ENCODE results near the gene CXorf66.
A peak's percentile ranks its signal among the peaks of the same experiment; 100 is the strongest.
"Not testable (repeated sequence)": the region's sequence is repeated elsewhere in the genome, so short reads cannot be mapped to it uniquely, and the experiment has no call there.

Gene CXorf66, protein sequence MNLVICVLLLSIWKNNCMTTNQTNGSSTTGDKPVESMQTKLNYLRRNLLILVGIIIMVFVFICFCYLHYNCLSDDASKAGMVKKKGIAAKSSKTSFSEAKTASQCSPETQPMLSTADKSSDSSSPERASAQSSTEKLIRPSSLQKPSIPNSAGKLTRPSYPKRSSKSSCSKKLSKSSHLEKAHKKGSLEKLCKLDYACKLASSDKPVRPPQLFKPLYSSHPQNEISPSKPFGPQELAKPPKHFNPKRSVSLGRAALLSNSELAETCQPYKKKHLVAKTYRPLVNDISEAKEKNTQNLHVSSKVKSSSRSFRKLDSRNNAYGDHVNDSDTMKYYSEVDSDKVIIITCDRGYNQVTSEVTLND

DNA sequence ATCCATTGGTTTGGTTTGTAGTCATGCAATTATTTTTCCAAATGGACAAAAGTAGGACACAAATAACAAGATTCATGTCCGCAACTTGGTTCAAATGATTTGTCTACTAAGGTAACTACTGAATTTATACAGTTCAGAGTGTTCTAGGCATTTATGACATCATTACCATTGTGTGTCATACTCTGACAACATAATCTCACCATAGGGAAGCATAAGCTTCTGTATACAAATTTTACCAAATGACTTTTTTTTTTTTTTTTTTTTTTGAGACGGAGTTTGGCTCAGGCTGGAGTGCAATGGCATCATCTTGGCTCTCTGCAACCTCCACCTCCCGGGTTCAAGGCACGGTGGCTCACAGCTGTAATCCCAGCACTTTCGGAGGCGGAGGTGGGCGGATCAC is at the start of gene CXorf66:
TSS of gene CXorf66 (minus strand) at position 101 of the 400 bp plus-strand sequence. CDS start at position 76, 25 bp downstream.
- no peak for DNase-seq (ENCODE audit: low read depth in 2 of 2)

DNA sequence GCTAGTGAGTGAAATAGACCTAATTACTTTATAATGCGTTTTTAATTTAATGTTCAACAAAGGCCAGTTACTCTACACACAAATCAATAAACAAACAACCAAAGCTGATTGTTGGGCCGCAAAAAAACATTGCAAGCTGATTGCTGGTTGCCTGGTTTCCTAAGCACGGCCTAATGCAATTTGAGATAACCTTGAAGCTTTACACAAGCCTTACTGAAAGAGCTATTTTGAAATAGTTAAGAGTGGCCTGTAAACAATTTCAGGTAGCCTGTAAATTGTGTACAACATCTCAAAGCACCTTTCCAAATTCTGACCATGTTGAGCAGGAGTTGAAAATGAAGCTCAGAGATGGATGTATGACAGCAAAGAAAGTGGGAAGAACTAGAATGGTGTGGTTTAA is 17.5 kb upstream of the CXorf66 start:
- DNase-seq (ENCODE audit: low read depth in 2 of 2), result no peak

DNA sequence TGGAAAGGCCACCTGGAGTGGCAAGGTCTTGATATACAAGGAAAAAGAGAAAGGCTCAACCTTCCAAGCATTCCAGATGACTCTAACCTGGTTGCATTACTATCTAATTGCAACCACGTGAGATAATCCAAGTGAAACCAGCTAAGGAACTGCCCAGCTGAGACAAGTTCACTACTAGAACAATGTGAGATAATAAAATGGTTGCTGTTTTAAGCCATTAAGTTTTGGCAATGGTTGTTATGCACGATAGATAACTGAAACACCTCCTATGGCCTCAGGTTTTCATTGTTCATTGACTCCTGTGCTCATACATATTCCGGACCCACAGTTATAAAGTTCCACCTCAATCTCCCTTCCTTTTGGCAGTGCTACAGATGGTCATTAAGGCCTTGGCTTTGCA is 9.2 kb upstream of the CXorf66 start:
- no peak for DNase-seq (ENCODE audit: low read depth in 2 of 2)

DNA sequence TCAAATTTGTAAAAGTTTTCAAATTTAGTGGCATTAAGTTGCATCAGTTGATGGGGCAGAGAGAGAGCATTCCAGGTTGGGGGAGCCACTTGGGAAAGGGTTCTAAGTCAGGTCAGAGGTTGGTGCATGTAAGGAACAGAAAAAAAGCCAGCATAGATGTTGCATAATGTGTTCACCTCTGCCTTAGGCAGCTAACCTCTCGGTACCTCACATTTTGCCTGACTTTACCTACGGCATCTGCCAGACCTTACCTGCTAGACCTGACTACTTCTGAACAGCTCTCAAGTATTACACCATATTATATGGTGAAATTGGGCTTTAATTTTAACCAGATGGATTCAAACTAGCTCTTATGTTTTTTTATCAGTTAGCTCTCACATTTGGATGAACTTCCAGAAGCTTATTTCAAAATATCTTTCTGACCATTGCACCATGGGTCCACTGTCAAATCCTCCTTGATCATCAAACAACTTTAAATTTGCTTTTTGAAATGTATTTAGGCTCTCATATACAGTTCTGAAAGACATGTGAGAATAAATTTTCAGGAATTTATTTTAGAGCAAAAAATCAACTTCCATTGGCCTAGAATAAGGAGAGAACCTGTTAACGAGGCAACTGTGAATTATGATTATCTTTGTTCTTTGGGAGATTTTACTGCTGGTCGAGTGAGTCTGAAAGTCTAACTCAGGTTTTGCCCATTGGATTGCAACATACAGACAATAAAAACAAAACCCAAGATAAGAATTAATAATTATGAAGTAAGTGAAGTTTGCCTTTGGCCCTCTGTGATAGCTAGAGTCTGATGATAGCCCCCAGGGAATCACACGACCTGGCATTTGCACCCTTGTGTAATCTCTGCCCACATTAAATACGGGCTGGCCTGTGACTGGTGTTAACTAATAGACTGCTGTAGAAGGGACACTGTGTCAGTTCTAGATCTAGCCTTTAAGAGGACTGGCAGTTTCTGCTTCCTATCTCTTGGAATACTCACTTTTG is 7.6 kb upstream of the CXorf66 start:
- no peak for DNase-seq (ENCODE audit: low read depth in 2 of 2)

DNA sequence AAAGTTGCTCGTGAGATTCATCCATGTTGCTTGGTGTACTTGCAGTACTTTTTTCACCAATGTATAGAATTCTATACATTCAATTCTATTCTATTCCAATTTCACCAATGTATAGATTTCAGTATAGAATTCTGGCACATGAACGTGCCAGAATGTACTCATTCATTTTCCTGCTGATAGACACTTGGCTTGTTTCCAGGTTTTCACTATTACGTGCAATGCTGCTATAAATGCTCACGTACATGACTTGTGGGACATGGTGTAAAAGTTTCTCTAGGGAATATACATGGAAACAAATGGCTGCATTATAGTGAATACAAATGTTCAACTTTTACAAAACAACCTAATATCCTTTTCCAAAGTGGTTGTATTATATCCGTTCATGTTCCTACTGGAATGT is 6.8 kb upstream of the CXorf66 start:
- no peak for DNase-seq (ENCODE audit: low read depth in 2 of 2)

DNA sequence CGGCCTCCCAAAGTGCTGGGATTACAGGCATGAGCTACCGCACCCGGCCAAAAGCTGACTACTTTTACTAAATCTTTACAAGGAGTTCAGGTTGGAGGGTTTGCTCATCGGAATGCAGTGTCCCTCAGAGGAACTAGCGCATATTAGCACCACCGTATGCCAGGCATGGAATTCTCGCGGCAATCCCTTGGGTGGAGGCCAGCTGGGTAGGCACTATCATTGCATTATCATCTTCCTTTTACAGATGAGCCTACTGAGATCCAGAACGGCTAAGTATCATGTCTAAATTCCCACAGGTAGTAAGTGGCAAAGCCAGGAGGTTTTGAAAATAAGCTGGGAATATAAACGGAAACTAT is 6.1 kb upstream of the CXorf66 start:
- no peak for DNase-seq (ENCODE audit: low read depth in 2 of 2)

DNA sequence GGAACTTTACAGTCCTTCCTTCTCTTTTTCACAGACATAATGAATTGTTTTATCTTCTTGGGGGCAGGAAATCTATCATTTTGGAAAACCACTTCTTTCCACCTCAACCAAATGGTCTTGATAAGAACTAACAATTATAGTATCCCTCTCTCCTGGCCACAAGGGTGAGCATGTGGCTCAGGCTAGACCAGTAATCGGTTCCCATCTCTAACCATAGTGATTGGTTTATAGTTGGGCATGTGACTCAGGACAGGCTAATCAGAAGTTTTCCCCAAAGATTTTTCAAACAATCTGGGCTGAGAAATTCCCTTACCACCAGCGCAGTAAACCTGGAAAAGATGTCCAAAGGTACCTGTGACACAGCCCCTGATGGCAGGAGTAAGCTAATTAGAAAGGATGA is 4.0 kb upstream of the CXorf66 start:
- DNase-seq (ENCODE audit: low read depth in 2 of 2), result no peak

DNA sequence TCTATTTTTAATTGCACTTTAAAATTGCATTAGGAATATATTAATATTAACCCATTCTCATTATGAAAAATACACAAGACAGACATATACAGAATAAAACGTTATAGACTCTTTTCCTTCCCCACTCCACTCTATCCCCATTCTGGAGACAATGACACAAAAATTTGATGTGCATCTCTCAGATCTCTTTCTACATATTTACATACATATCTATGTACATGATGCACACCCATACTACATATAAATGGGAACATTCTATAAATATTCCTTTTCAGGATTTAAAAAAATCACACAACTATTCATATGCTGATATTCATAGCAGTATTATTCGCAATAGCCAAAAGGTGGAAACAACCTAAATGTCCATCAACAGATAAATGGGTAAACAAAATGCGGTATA is 2.4 kb upstream of the CXorf66 start:
- DNase-seq (ENCODE audit: low read depth in 2 of 2), result no peak

DNA sequence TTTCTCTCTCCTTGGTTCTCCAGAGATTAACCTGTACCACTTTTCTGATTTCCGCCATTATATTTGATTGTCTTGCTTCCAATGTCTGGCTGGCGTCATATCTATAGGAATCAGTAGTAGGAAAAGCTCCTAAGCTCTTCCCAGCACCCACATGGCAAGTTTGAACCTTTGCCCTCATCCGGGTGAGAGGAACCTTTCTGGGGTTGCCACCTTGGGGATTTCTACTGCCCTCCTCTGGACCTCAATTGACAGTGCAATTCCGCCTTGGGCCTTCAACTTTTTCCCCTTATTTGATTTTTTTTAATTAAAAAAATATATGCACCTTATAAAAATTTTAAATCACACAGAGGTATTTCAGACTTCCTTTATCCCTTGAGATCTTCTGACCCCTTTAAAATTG is 2.0 kb upstream of the CXorf66 start:
- DNase-seq (ENCODE audit: low read depth in 2 of 2), result no peak

DNA sequence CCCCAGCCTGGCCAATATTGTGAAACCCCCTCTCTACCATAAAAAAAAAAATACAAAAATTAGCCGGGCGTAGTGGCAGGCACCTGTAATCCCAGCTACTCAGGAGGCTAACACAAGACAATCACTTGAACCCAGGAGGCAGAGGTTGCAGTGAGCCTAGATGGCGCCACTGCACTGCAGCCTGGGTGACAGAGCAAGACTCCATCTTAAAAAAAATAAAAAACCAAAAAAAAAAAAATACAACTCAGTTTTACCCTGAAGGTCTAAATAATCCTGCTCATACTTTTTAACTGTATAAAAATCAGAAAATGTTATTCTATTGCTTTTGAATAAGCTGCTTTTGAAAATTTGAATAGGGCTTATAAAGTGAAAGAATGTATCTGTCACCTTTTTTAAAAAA is 838 bp upstream of the CXorf66 start:
- DNase-seq (ENCODE audit: low read depth in 2 of 2), result not testable (repeated sequence)

DNA sequence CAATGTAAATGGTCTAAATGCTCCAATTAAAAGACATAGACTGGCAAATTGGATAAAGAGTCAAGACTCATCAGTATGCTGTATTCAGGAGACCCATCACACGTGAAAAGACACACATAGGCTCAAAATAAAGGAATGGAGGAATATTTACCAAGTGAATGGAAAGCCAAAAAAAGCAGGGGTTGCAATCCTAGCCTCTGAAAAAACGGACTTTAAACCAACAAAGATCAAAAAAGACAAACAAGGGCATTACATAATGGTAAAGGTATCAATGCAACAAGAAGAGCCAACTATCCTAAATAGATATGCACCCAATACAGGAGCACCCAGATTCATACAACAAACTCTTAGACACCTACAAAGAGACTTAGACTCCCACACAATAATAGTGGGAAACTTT is 4.2 kb downstream of the CXorf66 start:
- DNase-seq (ENCODE audit: low read depth in 2 of 2), result not testable (repeated sequence)

DNA sequence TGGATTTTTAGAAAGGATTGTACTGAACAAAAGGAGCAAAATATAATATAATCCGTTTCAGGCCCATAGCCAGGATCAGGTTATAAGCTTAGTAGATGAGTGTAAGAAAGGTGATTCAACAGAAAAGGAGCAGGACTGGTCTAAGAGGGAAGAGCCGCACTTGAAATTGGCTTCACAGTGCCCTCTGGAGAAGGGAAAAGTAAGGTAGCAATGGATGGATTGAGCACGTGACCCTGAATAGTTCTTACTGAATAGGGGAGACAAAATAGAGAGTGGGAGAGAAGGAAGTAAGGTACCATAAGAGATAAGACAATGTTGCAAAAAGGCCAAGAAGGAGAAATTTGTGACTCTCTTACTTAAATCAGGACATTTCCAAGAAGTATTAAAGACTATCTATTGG is 15.6 kb downstream of the CXorf66 start:
- no peak for DNase-seq (ENCODE audit: low read depth in 2 of 2)

DNA sequence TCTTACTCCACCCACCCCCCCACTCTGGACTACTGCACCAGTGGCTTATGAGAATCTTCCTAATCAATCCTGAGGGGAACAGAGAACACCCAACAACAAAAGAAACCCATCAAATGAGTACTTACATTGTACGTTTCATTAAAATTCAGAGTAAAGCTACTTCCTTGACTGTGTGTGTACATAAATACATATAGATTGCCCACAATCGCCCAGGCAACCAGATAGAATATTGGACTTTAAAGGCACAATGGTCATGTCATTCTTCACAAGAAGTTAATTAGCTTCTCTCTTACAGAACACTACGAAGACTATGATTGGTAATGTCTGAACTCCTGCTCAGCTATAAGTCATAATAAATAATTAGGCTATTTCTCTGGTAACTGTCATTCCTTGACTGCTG is 20.2 kb downstream of the CXorf66 start:
- no peak for DNase-seq (ENCODE audit: low read depth in 2 of 2)

DNA sequence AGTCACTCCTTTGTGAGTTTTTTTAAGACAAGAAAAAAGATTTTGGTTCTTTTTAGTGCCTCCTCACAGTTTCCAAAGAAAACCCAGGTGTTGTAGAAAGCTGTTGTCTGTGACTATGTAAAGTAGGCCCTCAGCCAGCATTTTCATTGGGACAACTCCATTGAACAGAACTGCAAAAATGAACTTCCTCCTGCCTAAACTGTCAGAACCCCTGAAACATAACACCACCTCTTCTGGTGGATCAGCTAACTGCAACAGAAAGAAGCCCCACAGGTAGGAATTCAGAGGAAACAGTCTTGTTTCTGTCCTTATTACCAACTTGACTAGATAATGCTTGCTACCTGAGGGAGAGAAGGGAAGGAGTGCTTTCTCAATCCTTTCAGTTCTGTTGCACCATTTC is 29.1 kb downstream of the CXorf66 start:
- DNase-seq (ENCODE audit: low read depth in 2 of 2), result no peak

DNA sequence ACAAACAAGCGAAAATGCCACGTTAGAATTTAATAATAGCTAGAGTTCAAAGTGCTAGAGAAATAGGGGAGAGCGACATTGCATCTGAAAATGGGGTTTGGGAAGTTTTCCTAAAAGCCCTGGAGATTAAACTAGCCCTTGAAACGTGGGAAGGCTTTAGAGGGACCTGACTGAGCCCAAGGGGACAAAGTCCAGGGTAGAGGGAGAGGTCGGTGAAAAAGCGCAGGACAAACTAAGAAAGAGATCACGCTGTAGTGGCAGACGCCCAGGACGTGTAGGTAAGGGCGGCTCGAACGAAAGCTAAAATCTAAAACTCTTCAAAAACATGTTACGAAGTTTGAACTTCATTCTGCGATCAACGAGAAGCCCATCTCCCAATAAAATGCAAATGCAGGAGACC is 31.4 kb downstream of the CXorf66 start:
- DNase-seq (ENCODE audit: low read depth in 2 of 2), result no peak

DNA sequence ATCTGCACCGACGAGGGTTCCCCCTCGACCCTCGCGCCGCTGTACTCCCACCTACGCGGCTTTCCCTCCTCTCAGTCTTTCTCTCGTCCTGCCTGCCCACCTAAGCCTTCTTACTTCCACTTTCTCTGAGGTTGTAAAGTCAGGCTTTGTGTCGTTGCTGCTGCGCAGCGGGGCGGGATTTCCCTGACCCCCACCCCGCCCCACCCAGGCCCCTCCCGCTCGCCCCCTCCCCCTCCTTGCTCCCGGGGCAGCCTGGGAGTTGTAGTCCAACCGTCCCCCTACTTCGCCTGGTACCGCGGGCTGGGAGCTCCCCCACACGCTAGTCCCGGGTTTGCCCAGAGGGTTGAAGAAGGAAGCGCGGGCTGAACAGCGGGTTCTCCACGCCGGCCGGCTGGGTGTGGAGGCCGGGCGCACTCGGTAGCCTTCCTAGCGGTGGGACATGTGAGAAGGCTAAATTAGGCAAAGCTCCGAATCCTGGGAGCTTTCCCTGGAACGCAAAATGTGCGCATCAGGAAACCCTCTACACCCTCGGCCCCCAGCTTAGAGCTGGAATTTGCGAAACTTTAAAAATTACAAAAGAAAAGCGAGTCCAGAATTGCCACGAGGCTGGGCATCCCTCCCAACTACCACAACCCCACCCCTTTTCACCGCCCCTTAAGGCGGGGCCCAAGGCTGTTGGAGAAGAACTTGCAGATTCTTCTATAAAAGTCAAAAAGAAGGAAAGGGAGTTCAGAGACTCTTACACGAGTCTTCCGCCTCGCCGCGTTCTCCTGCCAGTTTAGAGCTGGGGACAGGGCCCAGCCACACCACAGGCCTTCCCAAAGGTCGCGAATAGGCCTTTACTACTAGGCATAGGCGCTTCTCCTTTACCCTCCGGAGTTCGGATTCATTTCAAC is 32.2 kb downstream of the CXorf66 start, which contains the start of gene ATP11C:
TSS of gene ATP11C (minus strand) at position 153 of the 896 bp plus-strand sequence. CDS start 1,011 bp downstream, outside the sequence.
- peak; percentile 60 to 72 for DNase-seq (ENCODE audit: low read depth in 2 of 2)

DNA sequence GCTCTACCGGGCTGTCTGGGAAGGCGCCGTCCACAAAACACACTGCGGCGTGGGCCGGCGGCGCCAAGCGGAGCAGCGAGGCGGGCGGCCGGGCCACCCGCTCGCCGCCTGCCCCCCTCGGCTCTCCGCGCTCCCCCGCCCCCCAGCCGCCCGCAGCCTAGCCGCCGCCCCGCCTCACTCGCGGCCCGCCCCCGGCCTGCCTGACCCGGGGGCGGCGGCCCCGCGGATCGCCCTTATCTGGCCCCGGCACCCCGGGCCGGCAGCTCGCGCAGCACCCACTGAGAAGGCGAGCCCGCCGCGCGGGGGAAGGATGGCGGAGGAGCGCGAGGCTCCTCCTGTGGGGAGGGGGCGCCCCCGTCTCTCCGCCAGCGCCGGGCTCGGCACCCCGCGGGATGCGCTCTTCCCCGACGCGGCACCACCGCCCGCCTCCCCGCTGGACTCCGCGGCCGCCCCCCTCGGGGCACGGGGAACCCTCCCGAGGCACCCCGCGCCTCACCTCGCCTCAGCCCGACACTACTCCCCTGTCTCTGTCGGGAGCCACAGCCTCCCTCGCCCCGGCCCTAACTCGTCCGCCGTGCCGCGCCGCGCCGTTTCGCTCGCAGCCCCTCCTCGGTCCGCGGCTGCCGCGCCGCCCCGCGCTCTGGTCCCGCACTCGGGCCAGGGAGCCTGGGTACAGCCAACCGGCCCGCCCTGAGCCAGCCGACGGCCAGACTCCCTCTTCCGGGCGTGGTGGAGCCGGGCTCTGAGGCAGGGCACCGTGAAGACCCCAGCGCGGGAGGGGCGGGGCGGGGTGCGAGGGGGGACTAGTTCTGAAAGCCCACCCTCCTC is 33.0 kb downstream of the CXorf66 start:
- peak in 1 of 2 experiments; percentile 17 for DNase-seq (ENCODE audit: low read depth in 2 of 2)

DNA sequence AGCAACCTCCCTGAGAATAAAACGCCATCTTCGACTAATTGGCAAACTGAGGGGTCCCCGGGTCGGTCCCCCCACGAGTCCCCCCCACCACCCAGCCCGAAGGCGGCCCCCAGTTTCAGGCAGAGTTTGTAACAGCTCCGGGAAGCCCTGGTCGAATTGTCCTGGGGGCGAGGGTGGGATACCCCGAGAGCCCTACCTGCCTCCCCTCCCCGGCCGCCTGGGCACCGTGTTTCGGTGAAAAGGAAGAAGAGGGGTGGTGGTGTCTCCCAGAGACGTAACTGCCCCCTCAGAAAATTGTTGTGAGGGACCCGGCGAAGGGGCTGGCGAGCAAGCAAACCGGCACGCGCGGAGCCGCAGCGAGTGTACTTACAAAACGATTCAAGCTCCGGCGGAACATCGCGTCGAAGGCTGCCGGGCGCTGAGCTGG is 33.7 kb downstream of the CXorf66 start:
- DNase-seq (ENCODE audit: low read depth in 2 of 2), result no peak

DNA sequence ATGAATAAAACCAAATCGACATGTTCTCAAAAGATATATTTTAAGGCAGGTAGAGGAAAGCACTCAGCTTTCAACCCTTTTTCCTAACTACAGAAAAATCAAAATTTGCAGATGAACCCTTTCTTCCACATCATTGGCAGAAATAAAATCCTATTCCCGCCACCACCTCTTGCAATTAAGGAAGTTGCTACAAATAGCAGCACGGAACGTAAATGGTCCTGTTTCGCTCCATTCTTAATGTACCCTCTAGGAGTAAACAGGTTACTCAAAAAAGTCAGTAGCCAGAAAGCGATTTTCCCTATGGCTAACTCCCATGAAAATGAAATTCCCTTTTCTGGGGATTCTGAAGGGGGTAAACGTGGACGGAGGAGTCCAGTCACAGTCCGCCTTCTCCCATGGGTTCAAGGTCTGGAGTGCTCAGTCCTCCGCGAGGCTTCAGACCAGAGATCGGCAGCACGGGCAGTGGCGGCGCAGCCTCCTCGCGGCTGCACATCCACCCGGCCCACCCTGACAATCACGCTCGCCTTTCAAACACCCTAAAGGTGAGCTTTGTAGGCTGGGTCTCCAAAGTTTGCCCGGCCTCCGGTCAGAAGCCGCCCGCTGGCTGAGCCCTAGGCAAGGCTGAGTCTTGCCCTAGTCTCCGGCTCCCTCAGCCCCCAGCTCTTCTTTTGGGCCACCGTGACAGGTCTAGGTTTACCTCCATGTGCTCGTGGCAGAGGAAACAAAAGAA is 34.2 kb downstream of the CXorf66 start:
- DNase-seq (ENCODE audit: low read depth in 2 of 2), result no peak

DNA sequence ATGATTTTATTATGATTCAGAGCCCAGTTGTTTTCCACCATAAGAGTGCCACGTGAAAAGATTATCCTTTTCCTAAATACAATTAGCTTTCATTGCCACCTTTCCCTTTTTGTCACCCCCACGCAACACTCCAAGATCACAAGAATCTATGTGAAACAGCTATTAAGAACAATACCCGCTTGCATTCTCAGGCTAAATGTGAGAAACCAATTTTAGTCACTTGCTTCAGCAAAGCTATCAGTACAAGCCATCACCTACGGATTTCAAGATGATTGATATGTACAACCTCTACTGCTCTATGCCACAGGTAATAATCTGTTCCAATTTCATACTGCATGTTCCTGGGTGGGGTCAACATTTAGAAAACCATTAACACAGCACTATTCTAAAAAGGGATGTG is 34.9 kb downstream of the CXorf66 start:
- DNase-seq (ENCODE audit: low read depth in 2 of 2), result no peak

All from stimulated activated CD4-positive, alpha-beta T cell treated with anti-CD3 and anti-CD28 coated beads, Interleukin-12 subunit alpha, Interleukin-12 subunit beta, amount 100 ng/mL, for 24 hours (primary cell).